Kidney epithelial cell (primary cell): ENCODE data around the gene PLA2G6. TPM values are rescaled to one million over a fixed set of nuclear protein-coding genes. Genes with fewer than 3 reads are reported as not detected.

Source experiments
- DNase-seq: peaks from one replicate; pipeline ENCODE4 v3.0.0-alpha.2; 2010; ENCODE audit warnings: low read depth
- H3K27me3 ChIP-seq: 2 replicates; pipeline ENCODE4 v1.6.0; 2011; ENCODE audit warnings: low read length; ENCODE audit not compliant: control insufficient read depth, insufficient read depth
- H3K36me3 ChIP-seq: 2 replicates; pipeline ENCODE4 v1.5.1; 2011; ENCODE audit warnings: low read length; ENCODE audit not compliant: control insufficient read depth, insufficient read depth
- H3K4me3 ChIP-seq: 2 replicates; pipeline ENCODE4 v1.5.1; 2011; ENCODE audit warnings: low read depth, mild to moderate bottlenecking, control low read depth, low read length
- total RNA-seq: library from RNA; depleted of rRNA; stranded (reverse); fragments of >200 nt; gene quantifications from 2 replicates; pipeline ENCODE4 v1.2.3, GENCODE V29; 2015
- TF ChIP-seq, protein P1 (sequence below): IDR thresholded peaks from 2 replicates; pipeline ENCODE4 v1.5.1; 2011; ENCODE audit warnings: mild to moderate bottlenecking, moderate library complexity, low read length, control low read depth, inconsistent platforms; ENCODE audit not compliant: insufficient read depth, poor library complexity, severe bottlenecking

The PLA2G6 gene
- total RNA-seq, 1 donor from 2014 or later, result 15.5 TPM

DNA sequence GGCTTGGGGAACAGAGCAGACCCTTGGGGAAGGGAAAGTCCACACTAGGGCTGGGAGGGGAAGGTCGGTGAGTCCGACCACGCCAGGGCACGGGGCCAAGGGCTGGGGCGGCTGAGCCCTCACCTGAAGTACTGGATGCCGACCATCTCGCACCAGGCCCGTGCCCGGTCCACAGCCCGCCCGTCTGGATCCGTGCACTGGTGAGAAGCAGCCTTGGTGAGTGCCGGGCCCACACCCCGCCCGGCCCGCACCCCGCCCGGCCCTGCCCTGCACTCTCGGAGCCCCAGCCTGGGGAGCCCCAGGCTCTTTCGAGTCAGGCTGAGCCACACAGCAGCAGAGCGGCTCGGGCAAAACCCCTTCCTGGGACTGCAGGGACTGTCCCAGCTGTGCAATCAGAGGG is 69.2 kb downstream of the PLA2G6 start:
- no peak overlapping the region for H3K4me3 ChIP-seq
- TF ChIP-seq, protein P1, sequence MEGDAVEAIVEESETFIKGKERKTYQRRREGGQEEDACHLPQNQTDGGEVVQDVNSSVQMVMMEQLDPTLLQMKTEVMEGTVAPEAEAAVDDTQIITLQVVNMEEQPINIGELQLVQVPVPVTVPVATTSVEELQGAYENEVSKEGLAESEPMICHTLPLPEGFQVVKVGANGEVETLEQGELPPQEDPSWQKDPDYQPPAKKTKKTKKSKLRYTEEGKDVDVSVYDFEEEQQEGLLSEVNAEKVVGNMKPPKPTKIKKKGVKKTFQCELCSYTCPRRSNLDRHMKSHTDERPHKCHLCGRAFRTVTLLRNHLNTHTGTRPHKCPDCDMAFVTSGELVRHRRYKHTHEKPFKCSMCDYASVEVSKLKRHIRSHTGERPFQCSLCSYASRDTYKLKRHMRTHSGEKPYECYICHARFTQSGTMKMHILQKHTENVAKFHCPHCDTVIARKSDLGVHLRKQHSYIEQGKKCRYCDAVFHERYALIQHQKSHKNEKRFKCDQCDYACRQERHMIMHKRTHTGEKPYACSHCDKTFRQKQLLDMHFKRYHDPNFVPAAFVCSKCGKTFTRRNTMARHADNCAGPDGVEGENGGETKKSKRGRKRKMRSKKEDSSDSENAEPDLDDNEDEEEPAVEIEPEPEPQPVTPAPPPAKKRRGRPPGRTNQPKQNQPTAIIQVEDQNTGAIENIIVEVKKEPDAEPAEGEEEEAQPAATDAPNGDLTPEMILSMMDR, result no peak
- H3K36me3 ChIP-seq, result no peaks in the 10 kb centered on the region

DNA sequence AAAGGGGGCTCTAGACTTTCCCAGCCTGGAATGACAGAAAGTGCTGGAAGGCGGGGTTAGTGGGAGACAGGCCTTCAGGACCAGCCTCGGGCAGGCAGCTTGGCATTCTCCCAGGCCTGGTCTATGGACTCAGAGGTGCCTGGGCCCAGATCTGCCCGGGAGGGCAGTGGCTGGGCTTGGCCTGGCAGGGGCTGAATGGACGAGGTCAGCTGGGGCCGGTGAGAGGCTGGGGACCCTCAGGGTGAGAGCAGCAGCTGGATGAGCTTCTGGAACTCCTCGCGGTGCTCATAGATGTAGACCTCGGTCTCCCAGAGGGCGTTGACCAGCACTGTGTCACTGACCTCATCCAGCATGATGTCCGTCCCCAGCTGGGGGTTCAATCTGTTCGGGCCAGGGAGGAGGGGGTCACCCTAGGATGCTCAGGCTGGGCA is 69.7 kb downstream of the PLA2G6 start:
- TF ChIP-seq, protein P1, result no peak
- Histone ChIP-seq H3K4me3 (no peak overlapping the region), H3K36me3 (no peaks in the 10 kb centered on the region), H3K27me3 (peaks cover 3% of the 10 kb centered on the region)
- DNase-seq, result no peak

More for the DNA sequence above, 69.2 kb downstream of the PLA2G6 start:
- peaks cover 3% of the 10 kb centered on the region for H3K27me3 ChIP-seq
- DNase-seq, result no peak

DNA sequence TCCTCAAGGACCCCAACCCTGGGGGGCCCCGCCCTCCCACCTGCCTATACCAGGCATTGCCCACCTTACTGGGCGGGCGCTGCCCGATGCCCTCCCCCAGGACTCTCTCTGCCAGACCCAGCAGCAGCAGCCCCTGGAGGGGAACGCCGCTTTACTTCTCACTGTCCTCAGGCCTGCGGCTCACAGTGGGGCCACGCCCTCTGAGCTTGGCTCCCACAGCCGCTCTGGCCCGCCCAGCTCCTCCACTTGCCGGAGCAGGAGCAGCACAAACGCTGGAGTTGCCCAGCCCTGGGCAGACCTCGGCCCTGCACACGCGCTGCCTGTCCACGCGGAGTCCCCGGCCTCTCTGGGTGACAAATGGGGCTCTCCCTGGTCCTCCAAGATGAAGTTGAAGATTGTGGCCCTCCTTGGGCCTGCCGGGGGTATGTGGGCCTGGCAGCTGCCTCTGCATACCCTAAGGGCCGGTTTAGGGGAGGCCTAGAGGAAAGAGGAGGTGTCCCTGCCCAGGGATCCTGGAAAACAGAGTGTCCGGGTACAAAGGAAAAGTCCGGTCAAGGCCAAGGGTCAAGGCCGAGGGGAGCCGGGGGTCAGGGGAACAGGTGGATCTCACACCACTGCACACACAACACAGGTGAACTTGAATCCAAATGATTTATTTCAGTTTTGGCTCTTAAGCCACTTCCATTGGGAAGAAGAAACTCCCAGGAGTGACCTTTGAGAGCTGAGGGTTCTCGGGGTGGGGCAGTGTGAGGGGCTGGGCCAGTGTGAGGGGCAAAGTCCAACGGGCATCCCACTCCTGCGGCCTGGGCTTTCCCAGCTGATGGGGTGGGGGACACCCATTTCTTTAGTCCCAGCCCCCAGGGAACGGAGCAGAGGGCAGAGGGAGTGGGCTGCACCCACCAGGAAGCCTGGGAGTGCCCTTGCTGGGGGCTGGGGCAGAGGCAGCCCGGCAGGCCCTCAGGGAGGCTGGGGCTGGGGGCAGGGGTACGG is 70.5 kb downstream of the PLA2G6 start:
- TF ChIP-seq, protein P1, result no peak
- peak overlapping the region; percentile 4 for H3K4me3 ChIP-seq
- no peaks in the 10 kb centered on the region for H3K36me3 ChIP-seq
- DNase-seq, result peak; percentile 29
- H3K27me3 ChIP-seq, result peaks cover 3% of the 10 kb centered on the region

DNA sequence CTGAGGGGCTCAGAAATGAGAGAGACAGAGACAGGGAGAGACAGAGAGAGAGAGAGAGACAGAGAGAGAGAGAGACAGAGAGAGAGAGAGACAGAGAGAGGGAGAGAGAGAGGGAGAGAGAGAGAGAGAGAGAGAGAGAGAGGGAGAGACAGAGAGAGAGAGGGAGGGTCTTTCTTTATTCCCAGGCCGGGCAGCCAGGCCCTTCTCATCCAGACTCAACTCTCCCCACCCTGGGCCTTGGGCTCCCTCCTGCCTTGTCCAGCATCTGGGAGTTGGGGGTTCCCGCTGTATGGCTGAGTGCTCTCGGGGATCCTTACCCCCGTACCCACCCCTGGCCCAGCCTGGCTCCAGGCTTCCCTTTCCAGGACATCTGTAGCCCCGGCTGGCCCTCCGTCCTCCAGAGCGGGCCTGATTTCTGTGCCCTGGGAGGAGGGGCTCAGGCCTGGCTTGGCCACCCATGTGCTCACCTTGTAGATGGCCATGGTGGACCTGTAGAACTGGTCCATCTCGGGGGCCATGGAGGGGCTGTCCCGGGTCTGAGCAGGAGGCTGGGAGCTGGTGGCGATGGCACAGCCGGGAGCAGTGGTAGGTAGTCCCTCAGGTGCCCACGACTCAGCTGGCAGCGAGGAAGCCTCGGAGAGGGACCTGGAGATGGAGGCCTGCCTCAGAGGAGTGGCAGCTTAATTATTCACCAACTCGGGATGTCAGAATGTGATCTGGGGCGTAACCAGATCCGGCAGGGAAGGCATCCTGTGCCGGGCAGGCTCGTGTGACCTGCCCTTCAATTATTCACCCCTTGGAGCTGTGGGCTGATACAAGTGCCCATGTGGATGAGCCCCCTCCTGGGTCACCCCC is 71.4 kb downstream of the PLA2G6 start, which contains the start of gene BAIAP2L2:
Gene BAIAP2L2, minus strand, starts transcription at position 677 of the 855 bp plus-strand sequence. Its CDS starts 159 bp downstream, at position 518.
- H3K36me3 ChIP-seq, result no peaks in the 10 kb centered on the region
- DNase-seq, result peak; percentile 67
- TF ChIP-seq, protein P1, result no peak
- H3K27me3 ChIP-seq, result peaks cover 3% of the 10 kb centered on the region
- H3K4me3 ChIP-seq, result peak within 1 kb of the TSS; percentile 4

DNA sequence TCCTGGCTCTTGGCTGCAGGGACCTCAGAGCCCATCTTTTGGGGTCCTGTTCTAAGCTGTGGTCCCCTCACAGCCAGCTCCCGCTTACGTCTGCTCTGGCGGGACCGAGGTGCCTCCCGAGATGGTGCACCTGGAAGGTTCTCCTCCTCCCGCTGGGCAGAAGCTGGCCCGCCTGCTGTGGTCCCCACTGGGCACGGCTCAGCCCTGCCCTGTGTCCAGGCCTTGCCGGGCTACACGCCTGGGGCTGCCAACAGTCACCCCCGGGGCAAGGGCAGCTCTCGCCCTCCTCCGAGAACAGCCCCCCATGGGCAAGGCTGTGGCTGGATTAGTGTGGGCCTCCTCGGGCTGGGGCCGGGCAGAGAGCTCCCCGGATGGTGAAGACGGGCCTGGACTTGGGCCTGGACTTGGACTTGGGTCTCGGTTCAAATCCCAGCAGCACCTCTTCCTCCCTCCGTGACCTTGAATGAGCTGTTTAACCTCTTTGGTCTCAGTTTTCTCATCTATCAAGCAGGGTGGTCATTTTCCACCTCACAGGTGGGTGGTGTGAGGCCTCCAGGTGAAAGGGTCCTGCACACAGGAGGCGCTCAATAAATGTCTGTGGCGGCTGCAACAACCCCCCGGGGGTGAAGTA is 72.1 kb downstream of the PLA2G6 start:
- H3K36me3 ChIP-seq, result no peaks in the 10 kb centered on the region
- no peak overlapping the region for H3K4me3 ChIP-seq
- TF ChIP-seq, protein P1, result no peak
- no peak for DNase-seq
- peaks cover 3% of the 10 kb centered on the region for H3K27me3 ChIP-seq
